ENCODE measurements around the gene C6orf141.
"Not testable (repeated sequence)": the region's sequence is repeated elsewhere in the genome, so short reads cannot be mapped to it uniquely, and the experiment has no call there.

C6orf141 gene

DNA sequence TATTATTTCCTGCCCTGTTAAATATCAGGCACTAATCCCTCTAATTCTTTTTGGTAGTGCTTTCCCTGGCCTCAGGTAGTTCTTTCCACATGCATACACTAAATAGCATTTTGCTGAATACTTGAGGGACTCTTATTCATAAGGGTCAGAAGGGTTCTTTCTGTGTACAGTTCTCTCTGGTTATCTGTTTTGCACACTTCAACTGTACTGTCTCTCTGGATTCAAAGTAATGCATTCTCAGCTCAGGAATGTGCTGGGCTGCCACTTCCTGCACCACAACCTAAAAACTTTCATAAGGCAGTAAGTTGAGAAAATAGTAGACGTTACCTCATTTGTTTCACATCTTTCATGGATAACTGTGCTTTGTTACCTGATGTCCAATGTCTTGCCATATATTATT, 32.1 kb downstream of the C6orf141 start:
- no peak for DNase-seq

DNA sequence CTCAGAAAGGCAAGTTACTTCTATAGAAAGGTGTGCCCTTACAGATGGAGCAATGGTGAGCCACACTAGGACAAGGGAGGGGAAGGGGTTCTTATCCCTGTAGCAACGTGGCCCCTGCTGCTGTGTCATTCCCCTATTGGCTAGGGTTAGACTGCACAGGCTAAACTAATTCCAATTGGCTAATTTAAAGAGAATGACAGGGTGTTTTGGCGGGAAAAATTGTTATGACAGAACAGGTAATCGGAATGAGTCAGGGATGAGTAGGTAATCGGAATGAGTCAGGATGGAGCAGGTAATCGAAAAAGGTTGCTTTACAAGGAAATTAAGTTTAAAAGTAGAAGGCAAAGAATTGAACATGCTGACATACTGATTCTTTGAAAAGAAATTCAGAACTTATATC, 36.8 kb downstream of the C6orf141 start:
- DNase-seq, result not testable (repeated sequence)

Data from hematopoietic multipotent progenitor cell treated with erythropoietin and hydrocortisone succinate and interleukin-3 and kit ligand, for 8 days (in vitro differentiated cells).